Ammon's horn (tissue), 1 donor: ENCODE data around the gene MARCHF10.

Experiments used
- DNase-seq: peaks from one replicate; pipeline ENCODE4 v3.0.0-alpha.2; 2016; ENCODE audit warnings: low spot score

MARCHF10 gene

GRCh38 chr17:62753562-62753961, 54.6 kb downstream of the MARCHF10 start:
- no peak for DNase-seq

DNA sequence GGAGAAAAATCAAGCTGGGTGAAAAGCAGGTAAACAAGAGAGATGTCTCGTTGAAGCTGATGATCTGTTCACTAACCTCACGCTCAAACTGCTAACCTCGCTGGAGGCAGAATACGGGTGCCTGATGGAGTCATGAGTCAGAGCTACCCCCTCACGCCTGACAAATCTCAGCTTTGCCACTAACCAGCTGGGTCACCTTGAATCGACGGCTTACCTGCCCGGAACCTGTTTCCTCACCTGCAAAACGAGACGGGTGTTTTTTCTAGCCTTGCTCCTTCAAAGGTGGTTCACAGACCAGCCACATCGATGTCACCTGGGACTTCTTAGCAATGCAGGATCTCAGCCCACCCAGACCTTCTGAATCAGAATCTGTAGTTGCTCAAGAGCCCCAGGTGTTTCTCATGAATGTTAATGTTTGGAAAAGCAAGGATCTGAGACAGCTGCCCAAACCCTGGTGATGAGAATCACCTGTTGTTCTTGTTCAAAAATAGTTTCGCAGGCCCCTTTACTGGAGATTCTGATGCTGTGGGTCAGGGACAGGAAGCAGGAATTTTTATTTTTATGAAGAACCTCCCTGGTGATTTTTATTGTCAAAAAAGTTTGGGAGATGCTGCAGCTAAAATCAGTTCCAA, 56.9 kb downstream of the MARCHF10 start:
- no peak for DNase-seq

GRCh38 chr17:62750631-62751051, 57.5 kb downstream of the MARCHF10 start:
- DNase-seq = peak; percentile 21

DNA sequence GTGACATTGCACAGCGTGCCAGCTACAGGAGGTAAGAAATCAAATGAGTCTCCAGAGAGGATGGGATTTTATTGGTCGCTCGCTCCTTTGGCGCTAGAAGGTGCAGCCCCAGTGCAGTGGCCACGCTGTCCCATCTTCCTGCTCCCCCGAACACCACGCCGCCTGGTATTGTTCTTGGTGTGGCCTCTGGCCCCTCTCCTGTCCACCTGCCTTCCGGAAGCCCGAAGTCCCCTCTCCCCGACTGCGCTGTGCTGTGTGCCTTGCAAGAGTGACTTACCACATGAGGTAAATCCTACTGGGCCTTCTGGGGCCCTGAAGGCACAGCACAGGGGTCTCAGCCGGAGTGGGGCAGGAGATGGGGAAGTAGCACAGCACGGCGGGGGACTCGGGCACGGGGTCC, 58.2 kb downstream of the MARCHF10 start:
- no peak for DNase-seq

DNA sequence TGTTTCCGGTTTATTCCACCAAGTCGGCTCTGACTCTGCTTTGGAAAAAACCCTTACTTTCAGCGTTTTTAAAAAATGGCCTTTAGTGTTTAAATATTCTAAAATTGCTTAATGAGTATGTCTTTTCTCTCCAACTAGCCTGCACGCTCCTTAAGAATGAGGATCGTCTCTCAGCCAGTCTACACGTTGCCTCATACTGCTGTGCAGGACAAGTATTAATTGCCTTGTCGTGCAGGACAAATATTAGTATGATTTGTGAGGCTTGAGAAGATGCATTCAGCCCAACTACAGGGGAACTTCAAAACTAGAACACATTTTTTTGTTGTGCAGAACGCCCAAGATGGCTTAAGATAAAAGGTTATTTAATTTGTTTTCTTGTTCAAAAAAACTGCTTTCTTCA, 61.2 kb downstream of the MARCHF10 start:
- DNase-seq = no peak

DNA sequence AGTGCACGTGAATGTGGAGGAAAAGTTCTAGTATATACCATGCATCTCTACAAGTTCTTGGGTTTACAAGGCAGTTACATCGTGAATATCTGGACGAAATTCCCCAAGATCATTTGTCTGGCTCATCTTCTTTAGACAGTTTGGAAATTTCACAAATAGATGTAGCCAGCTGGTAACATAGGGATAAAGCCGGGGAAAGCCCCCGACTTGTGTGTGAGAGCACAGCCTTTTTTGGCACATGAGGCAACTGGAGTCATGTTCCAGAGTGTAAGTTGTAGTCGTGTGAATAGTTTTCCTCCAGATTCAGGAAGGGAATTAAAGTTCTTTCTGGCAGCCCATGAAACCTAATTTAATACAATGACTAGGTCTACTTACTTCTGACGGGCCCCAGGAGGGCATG, 62.3 kb downstream of the MARCHF10 start:
- DNase-seq = no peak

- DNase-seq = no peak
Measured at GRCh38 chr17:62744259-62744658, 63.9 kb downstream of the MARCHF10 start.

- no peak for DNase-seq
Measured at GRCh38 chr17:62741290-62741689, 66.8 kb downstream of the MARCHF10 start.

DNA sequence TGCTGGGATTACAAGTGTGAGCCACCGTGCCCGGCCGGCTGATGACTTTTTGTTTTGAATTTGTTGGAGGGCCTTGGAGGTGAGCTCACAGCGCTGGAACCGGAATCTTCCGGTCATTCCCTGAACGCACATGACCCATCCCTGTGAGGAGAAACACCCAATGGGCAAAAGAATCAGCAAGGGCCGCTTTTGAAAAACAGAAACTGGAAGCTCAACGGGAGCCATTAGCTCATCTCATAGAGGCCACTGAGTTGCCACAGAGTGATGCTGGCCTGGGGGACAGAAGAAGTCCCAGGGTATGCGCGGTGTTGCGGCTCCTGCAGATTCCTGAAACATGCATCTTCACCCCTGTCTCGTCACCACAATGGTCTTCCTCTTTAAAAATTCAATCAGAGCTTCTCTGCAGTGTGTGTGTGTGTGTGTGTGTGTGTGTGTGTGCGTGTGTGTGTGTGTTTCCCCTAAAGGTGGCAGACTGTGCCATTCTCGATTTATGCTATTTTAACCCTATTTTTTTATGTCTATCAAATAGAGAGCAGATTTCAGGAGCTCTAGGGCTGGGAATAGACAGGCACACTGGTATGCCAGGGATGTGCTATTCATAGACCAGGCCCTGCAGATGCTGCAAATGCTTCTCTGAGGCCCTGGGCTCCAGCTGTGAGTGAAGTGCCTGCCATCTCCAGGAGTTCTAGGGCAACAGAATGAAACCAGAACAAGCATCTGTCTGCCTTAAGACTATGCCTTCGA, 68.3 kb downstream of the MARCHF10 start:
- no peak for DNase-seq

DNA sequence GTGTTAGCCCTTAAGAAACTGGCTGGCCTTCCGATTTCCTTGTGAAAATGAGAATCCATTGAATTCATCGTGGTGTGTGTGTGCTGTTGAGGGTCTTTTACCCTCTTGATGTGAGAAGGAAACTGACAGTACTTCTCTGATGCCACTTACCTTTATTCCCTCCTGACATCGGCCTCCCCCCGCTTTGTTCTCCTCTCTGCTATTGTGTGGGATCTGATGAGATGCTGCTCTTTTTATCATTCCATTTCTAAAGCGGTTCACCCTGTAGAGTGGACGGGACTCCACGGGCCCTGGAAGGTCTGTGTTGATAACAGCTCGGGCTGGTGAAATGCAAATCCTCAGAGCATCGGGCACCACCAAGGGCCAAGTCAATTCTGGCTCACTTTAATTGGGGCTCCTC, 69.8 kb downstream of the MARCHF10 start:
- no peak for DNase-seq

DNA sequence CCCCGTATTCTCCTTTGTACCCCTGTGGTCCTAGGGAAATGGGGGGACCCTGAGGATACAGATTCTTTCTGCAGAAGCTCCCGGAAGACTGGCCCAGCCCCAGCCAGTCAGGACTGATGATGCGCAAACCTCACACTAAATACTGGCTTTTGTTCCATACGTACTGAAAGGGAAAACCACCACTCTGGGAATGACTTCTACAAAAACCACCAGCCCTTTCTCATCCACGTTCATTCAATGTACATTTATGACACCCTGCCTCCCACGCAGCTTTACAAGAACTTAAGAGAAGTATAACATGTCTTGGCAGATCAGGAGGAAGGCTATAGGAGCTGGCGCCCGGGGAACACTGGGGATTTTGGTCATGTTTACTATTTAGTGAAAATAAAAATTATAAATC, 70.6 kb downstream of the MARCHF10 start:
- DNase-seq = no peak

- no peak for DNase-seq
Measured at GRCh38 chr17:62735044-62735651, 73.0 kb downstream of the MARCHF10 start.

DNA sequence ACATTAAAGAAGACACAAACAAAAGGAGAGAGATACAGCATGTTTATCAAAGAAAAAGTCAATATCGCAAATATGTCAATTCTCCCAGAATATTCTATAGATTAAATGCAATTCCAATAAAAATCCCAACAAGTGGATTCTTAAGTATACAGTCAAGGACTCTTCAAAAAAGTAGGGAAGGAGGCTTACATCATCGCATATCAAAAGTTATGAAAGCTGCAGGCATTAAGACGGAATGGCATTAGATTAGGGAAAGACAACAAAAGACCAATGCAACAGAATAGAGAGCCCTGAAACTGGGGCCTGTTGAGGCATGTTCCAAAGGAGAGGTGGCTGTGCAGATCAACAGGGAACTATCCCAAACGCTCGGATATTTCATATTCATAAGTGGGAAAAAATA, 76.0 kb downstream of the MARCHF10 start:
- DNase-seq = no peak

- DNase-seq = no peak
Measured at GRCh38 chr17:62727916-62728672, 80.0 kb downstream of the MARCHF10 start.

- no peak for DNase-seq
Measured at GRCh38 chr17:62725791-62726249, 82.3 kb downstream of the MARCHF10 start.

DNA sequence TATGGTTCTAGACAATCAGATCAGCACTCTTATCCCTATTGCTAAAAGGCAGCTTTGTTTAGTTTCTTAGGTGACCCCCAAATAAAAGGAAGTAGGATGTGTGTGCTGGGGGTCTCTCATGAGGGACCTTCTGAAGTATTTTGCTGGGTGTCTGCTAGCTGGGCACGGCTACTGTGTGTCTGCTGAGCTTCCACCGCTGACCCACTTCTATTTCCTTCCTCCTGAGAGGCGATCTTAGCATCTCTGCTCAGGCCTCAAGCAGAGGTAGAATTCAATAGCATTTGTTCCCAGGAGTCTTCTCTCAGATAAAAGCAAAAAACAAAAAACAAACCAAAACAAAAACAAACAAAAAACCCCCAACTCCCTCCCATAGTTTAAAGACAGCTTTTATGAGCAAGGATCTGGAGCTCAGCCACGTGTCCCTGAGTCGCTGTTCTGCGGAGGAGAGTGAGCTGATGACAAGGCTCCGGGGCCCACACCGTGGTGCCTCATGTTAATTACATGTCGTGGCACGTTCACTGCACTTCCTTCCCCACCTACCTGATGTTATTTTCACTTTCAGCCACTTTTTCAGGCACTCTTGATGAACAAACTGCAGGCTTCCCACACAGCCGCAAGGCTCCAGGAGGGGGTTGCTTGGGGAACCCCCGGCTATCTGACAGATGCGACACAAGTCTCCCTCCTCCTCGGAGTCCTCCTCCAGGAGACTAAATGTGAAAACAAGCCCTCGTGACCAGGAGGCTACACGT, 83.5 kb downstream of the MARCHF10 start:
- DNase-seq = no peak

DNA sequence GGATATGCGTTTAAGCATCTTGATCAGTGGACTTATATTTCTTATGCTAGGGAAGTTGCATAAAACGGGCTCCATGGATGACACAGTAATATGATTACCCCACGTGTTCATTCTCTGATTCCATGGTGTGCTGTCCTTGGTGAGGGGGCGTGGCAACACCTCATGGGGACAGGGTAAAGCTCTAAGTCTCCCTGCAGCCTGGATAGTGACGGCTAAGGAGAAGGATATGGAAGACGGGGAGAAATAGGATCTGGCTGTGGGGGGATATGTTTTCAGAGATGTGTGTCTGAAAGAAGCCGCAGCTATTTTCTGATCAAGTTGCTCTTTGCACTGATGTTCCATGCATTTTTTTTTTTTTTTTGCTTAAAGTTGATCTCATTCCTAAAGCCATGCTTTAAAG, 84.3 kb downstream of the MARCHF10 start:
- no peak for DNase-seq

- DNase-seq = no peak
Measured at GRCh38 chr17:62722625-62723024, 85.5 kb downstream of the MARCHF10 start.

DNA sequence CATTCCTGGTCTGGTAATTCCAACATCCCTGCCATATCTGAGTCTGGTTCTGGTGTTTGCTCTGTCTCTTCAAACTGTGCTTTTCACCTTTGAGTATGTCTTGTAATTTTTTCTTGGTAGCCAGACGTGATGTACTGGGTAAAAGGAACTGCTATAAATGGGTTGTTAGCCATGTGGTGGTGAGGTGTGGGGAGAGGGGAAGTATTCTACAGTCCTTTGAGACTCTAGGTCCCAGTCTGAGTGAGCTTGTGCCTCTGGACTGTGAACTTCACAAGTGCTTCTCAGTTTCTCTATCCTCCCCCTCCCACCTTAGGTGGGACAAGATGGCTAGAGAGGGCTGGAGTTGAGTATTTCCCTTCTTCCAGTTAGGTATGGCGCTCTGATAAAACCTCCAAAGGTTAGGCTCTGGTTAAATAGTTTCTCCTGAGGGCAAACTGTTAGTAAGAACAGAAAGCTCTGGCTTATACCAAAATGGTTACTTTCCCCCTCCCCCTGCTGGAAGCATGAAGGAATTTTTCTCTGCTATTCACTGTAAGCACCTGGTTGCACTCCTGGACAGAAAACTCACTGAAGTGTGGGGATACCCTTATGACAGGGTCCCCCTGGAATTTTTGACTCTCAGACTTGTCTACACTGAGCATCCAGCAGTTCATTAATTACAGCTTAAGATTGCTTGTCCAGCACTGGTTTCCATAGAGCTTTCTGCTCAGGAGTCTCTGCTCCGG, 87.8 kb downstream of the MARCHF10 start:
- no peak for DNase-seq

- no peak for DNase-seq
Measured at GRCh38 chr17:62719586-62719985, 88.5 kb downstream of the MARCHF10 start.

DNA sequence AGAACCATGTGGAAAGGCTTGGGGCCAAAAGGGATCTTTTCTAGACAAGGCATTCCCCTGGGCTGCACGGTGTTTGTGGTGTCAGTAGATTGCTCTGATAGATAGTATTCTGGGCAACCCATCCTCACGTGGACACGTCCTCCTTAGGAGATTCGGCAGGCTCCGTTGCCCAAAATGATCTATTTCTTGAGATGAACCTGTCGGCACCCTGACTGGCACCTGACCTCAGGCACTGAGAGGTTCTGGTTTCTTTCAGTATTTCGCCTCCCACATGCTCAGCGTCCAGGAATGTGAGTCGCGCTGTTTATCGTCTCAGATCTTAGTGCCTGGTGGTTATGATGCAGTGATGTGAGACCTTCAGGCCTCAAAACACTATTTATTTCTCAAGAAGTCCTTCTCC, 89.7 kb downstream of the MARCHF10 start:
- no peak for DNase-seq
